CD4-positive, alpha-beta memory T cell (primary cell): ENCODE data around the gene KIAA1614. TPM values are rescaled to one million over a fixed set of nuclear protein-coding genes. Genes with fewer than 3 reads are reported as not detected.

Source experiments
- CTCF ChIA-PET: fragments of 350-600 bp; sonication (Branson Sonifier 250); formaldehyde crosslinking; loops from one replicate; lab custom pipeline; 2021; ENCODE audit warnings: inconsistent platforms; ENCODE audit not compliant: partially characterized antibody; lab: Charles Lee
- POLR2A ChIA-PET: fragments of 350-600 bp; sonication (Branson Sonifier 250); formaldehyde crosslinking; loops from one replicate; lab custom pipeline; 2021; ENCODE audit not compliant: partially characterized antibody; lab: Charles Lee
- DNase-seq, 5 donors: peaks; one replicate each; pipeline versions ENCODE4 v3.0.0 to v3.0.0-alpha.2; 2020 to 2022; ENCODE audit warnings: mixed read lengths in 1 of 5
- H3K27ac ChIP-seq: one replicate; pipeline ENCODE4 v1.7.0; 2013; ENCODE audit warnings: low read depth, low read length
- H3K27me3 ChIP-seq: 2 replicates; pipeline ENCODE4 v1.7.0; 2013; ENCODE audit warnings: mild to moderate bottlenecking, low read length, moderate library complexity; ENCODE audit not compliant: insufficient read depth
- H3K36me3 ChIP-seq: 2 replicates; pipeline ENCODE4 v1.7.0; 2013; ENCODE audit warnings: mild to moderate bottlenecking, low read length, moderate library complexity; ENCODE audit not compliant: insufficient read depth
- H3K4me1 ChIP-seq: 2 replicates; pipeline ENCODE4 v1.7.0; 2013; ENCODE audit warnings: mild to moderate bottlenecking, low read length, moderate library complexity; ENCODE audit not compliant: insufficient read depth
- H3K4me3 ChIP-seq, 2 donors: one replicate each; pipeline ENCODE4 v1.7.0; 2013; ENCODE audit warnings: low read length in 2 of 2, mild to moderate bottlenecking in 1 of 2
- H3K9me3 ChIP-seq, 2 donors: one replicate each; pipeline ENCODE4 v1.7.0; 2013; ENCODE audit warnings: low read length in 2 of 2, control low read depth in 1 of 2; ENCODE audit not compliant: control insufficient read depth in 1 of 2
- H3K27ac Mint-ChIP-seq, 7 donors: one replicate each; pipeline ENCODE4 v1.8.0; 2020 to 2021; ENCODE audit warnings: mixed read lengths in 7 of 7, mild to moderate bottlenecking in 6 of 7, inconsistent platforms in 3 of 7, moderate library complexity in 3 of 7
- H3K27me3 Mint-ChIP-seq, 2 donors: one replicate each; pipeline ENCODE4 v1.8.0; 2020 to 2021; ENCODE audit warnings: mixed read lengths in 2 of 2
- H3K36me3 Mint-ChIP-seq, 2 donors: one replicate each; pipeline ENCODE4 v1.8.0; 2020 to 2021; ENCODE audit warnings: mixed read lengths in 2 of 2, inconsistent platforms in 1 of 2, mild to moderate bottlenecking in 1 of 2
- H3K4me1 Mint-ChIP-seq, 4 donors: one replicate each; pipeline ENCODE4 v1.8.0; 2020 to 2021; ENCODE audit warnings: mixed read lengths in 4 of 4, mild to moderate bottlenecking in 1 of 4
- H3K4me3 Mint-ChIP-seq, 8 donors: one replicate each; pipeline ENCODE4 v1.8.0; 2020 to 2021; ENCODE audit warnings: mixed read lengths in 8 of 8, mild to moderate bottlenecking in 7 of 8, moderate library complexity in 6 of 8, inconsistent platforms in 3 of 8
- H3K9me3 Mint-ChIP-seq, 8 donors: one replicate each; pipeline ENCODE4 v1.8.0; 2020 to 2021; ENCODE audit warnings: mixed read lengths in 8 of 8, mild to moderate bottlenecking in 5 of 8, inconsistent platforms in 3 of 8, moderate library complexity in 1 of 8
- intact Hi-C: fragments of 100-400 bp; cut with micrococcal nuclease; formaldehyde crosslinking; loops from one replicate; pipeline ENCODE4 v1.15.1; 2023
- polyA plus RNA-seq, 2 donors: library from polyadenylated mRNA; unstranded; fragments of 300-500 nt; fragmentation: Illumina TruSeq; gene quantifications; one replicate each; pipeline ENCODE4 v1.2.3, GENCODE V29; 2021
- total RNA-seq, 2 experiments: library from RNA; stranded (reverse); gene quantifications; one replicate each; pipeline ENCODE4 v1.2.3, GENCODE V29; 2021

Gene KIAA1614
- total and polyA plus RNA-seq, 4 experiments from 2014 or later, result 0.12 to 0.61 TPM; not detected in 2

- H3K9me3 ChIP-seq, result no peaks in the 10 kb centered on the region
These were observed 19.7 kb downstream of the KIAA1614 start for GRCh38 chr1:180932378-180932777.

GRCh38 chr1:180933141-180933540, 20.4 kb downstream of the KIAA1614 start:
- DNase-seq, result no peak
- Histone ChIP-seq H3K27me3 (no peaks in the 10 kb centered on the region), H3K36me3 (no peaks in the 10 kb centered on the region), H3K4me1 (no peaks in the 10 kb centered on the region), H3K27ac (no peak overlapping the region), H3K9me3 (no peaks in the 10 kb centered on the region), H3K4me3 (no peak overlapping the region)
- no peaks in the 10 kb centered on the region for H3K36me3 Mint-ChIP-seq
- H3K27me3 Mint-ChIP-seq, result no peaks in the 10 kb centered on the region
- ChIA-PET CTCF (no interaction called here), POLR2A (no interaction called here)
- H3K4me1 Mint-ChIP-seq, result peaks cover 0 to 2% (median 0%) of the 10 kb centered on the region in 4 donors
- intact Hi-C loops, result no loop called here
- H3K27ac Mint-ChIP-seq, result no peak overlapping the region
- no peaks in the 10 kb centered on the region for H3K9me3 Mint-ChIP-seq
- H3K4me3 Mint-ChIP-seq, result no peak overlapping the region

More at GRCh38 chr1:180932378-180932777, 19.7 kb downstream of the KIAA1614 start:
- H3K4me3 Mint-ChIP-seq, result no peak overlapping the region
- no peaks in the 10 kb centered on the region for H3K9me3 Mint-ChIP-seq
- H3K27me3 Mint-ChIP-seq, result no peaks in the 10 kb centered on the region
- no peak overlapping the region for H3K27ac Mint-ChIP-seq
- intact Hi-C loops, result no loop called here
- H3K27ac ChIP-seq, result no peak overlapping the region
- POLR2A ChIA-PET, result no interaction called here
- CTCF ChIA-PET, result no interaction called here
- H3K4me1 Mint-ChIP-seq, result peaks cover 0 to 2% (median 0%) of the 10 kb centered on the region in 4 donors
- H3K4me3 ChIP-seq, result no peak overlapping the region
- DNase-seq, result no peak
- no peaks in the 10 kb centered on the region for H3K36me3 Mint-ChIP-seq
- no peaks in the 10 kb centered on the region for H3K36me3 ChIP-seq
- no peaks in the 10 kb centered on the region for H3K4me1 ChIP-seq
- no peaks in the 10 kb centered on the region for H3K27me3 ChIP-seq

GRCh38 chr1:180934563-180934962, 21.9 kb downstream of the KIAA1614 start:
- CTCF ChIA-PET, result no interaction called here
- no peak for DNase-seq
- no peak overlapping the region for H3K27ac ChIP-seq
- Mint-ChIP-seq H3K27ac (peak overlapping the region in 2 of 7 donors; percentile 43 to 68), H3K4me1 (peaks cover 0 to 3% (median 0%) of the 10 kb centered on the region in 4 donors), H3K36me3 (no peaks in the 10 kb centered on the region), H3K4me3 (no peak overlapping the region), H3K9me3 (no peaks in the 10 kb centered on the region), H3K27me3 (peaks cover 0 to 1% of the 10 kb centered on the region in 2 donors)
- no peaks in the 10 kb centered on the region for H3K4me1 ChIP-seq
- no peaks in the 10 kb centered on the region for H3K36me3 ChIP-seq
- intact Hi-C loops, result no loop called here
- H3K9me3 ChIP-seq, result no peaks in the 10 kb centered on the region
- POLR2A ChIA-PET, result no interaction called here
- H3K27me3 ChIP-seq, result no peaks in the 10 kb centered on the region
- no peak overlapping the region for H3K4me3 ChIP-seq

GRCh38 chr1:180935326-180936109, 22.8 kb downstream of the KIAA1614 start:
- no peaks in the 10 kb centered on the region for H3K27me3 ChIP-seq
- no peaks in the 10 kb centered on the region for H3K9me3 ChIP-seq
- no peak overlapping the region for H3K4me3 Mint-ChIP-seq
- no peak overlapping the region for H3K27ac Mint-ChIP-seq
- no peak overlapping the region for H3K27ac ChIP-seq
- H3K4me1 ChIP-seq, result no peaks in the 10 kb centered on the region
- ChIA-PET POLR2A (no interaction called here), CTCF (no interaction called here)
- intact Hi-C loops, result no loop called here
- no peaks in the 10 kb centered on the region for H3K9me3 Mint-ChIP-seq
- no peaks in the 10 kb centered on the region for H3K36me3 Mint-ChIP-seq
- no peaks in the 10 kb centered on the region for H3K36me3 ChIP-seq
- H3K4me1 Mint-ChIP-seq, result peaks cover 0 to 5% (median 0%) of the 10 kb centered on the region in 4 donors
- no peak overlapping the region for H3K4me3 ChIP-seq
- DNase-seq, result no peak
- peaks cover 0 to 3% of the 10 kb centered on the region in 2 donors for H3K27me3 Mint-ChIP-seq

- Mint-ChIP-seq H3K9me3 (no peaks in the 10 kb centered on the region), H3K36me3 (no peaks in the 10 kb centered on the region), H3K27me3 (peaks cover 0 to 3% of the 10 kb centered on the region in 2 donors), H3K4me3 (no peak overlapping the region), H3K4me1 (peaks cover 0 to 5% (median 0%) of the 10 kb centered on the region in 4 donors), H3K27ac (no peak overlapping the region)
- ChIA-PET CTCF (no interaction called here), POLR2A (no interaction called here)
- no peak for DNase-seq
- intact Hi-C loops, result no loop called here
- no peaks in the 10 kb centered on the region for H3K27me3 ChIP-seq
- H3K27ac ChIP-seq, result no peak overlapping the region
- H3K4me1 ChIP-seq, result no peaks in the 10 kb centered on the region
- no peaks in the 10 kb centered on the region for H3K36me3 ChIP-seq
- H3K4me3 ChIP-seq, result no peak overlapping the region
- H3K9me3 ChIP-seq, result no peaks in the 10 kb centered on the region
These were observed 23.7 kb downstream of the KIAA1614 start for GRCh38 chr1:180936110-180937011.

- Mint-ChIP-seq H3K27me3 (peaks cover 0 to 3% of the 10 kb centered on the region in 2 donors), H3K27ac (no peak overlapping the region), H3K4me3 (no peak overlapping the region), H3K36me3 (no peaks in the 10 kb centered on the region), H3K4me1 (peaks cover 0 to 5% (median 0%) of the 10 kb centered on the region in 4 donors), H3K9me3 (no peaks in the 10 kb centered on the region)
- Histone ChIP-seq H3K4me1 (no peaks in the 10 kb centered on the region), H3K27ac (no peak overlapping the region), H3K27me3 (no peaks in the 10 kb centered on the region), H3K4me3 (no peak overlapping the region), H3K36me3 (no peaks in the 10 kb centered on the region), H3K9me3 (no peaks in the 10 kb centered on the region)
- intact Hi-C loops, result no loop called here
- ChIA-PET POLR2A (no interaction called here), CTCF (no interaction called here)
- DNase-seq, result no peak
These were observed 24.3 kb downstream of the KIAA1614 start for GRCh38 chr1:180937012-180937372.

- H3K27me3 ChIP-seq, result no peaks in the 10 kb centered on the region
- ChIA-PET POLR2A (no interaction called here), CTCF (no interaction called here)
- no peaks in the 10 kb centered on the region for H3K9me3 ChIP-seq
- intact Hi-C loops, result no loop called here
- Mint-ChIP-seq H3K27ac (peak overlapping the region in 1 of 7 donors; percentile 29), H3K4me1 (peaks cover 0 to 5% (median 0%) of the 10 kb centered on the region in 4 donors), H3K9me3 (no peaks in the 10 kb centered on the region), H3K27me3 (peaks cover 0 to 3% of the 10 kb centered on the region in 2 donors), H3K4me3 (no peak overlapping the region), H3K36me3 (no peaks in the 10 kb centered on the region)
- H3K4me3 ChIP-seq, result no peak overlapping the region
- H3K27ac ChIP-seq, result no peak overlapping the region
- no peaks in the 10 kb centered on the region for H3K4me1 ChIP-seq
- DNase-seq, result no peak
- no peaks in the 10 kb centered on the region for H3K36me3 ChIP-seq
These were observed 25.0 kb downstream of the KIAA1614 start for GRCh38 chr1:180937624-180938225.
